SU-DHL-6 (cell line): Measurements from ENCODE around the gene CPEB3.

Experiments
- H2AFZ ChIP-seq: fragments of 200-600 bp; sonication (generic); 2 replicates; pipeline ENCODE4 v1.6.1; 2014; ENCODE audit warnings: low read depth, mild to moderate bottlenecking, moderate library complexity, mixed read lengths, antibody characterized with exemption, low read length; ENCODE audit not compliant: severe bottlenecking
- H3F3A ChIP-seq: fragments of 200-600 bp; shearing (Covaris generic); 2 replicates; pipeline ENCODE4 v1.6.0; 2016; ENCODE audit warnings: antibody characterized with exemption, mild to moderate bottlenecking; ENCODE audit not compliant: insufficient read depth
- H3K27ac ChIP-seq: fragments of 200-600 bp; sonication (generic); 2 replicates; pipeline ENCODE4 v1.5.1; 2016; ENCODE audit warnings: low read depth, mild to moderate bottlenecking, low read length, moderate library complexity, mixed read lengths
- H3K27me3 ChIP-seq: fragments of 200-600 bp; sonication (generic), shearing (Covaris generic); 2 replicates; pipeline ENCODE4 v1.6.0; 2014; ENCODE audit warnings: mild to moderate bottlenecking, low read length
- H3K36me3 ChIP-seq: fragments of 200-600 bp; sonication (generic); 2 replicates; pipeline ENCODE4 v1.6.1; 2014; ENCODE audit warnings: mild to moderate bottlenecking, low read length, mixed read lengths
- H3K4me2 ChIP-seq: fragments of 300-600, 200-600 bp; shearing (Covaris generic), sonication (generic); 2 replicates; pipeline ENCODE4 v1.6.0; 2014; ENCODE audit warnings: low read length, low read depth, mild to moderate bottlenecking; ENCODE audit not compliant: poor library complexity, severe bottlenecking
- H3K4me3 ChIP-seq: fragments of 200-600 bp; sonication (generic); 2 replicates; pipeline ENCODE4 v1.5.1; 2014; ENCODE audit warnings: antibody characterized with exemption, low read length, mild to moderate bottlenecking, mixed read lengths; ENCODE audit not compliant: insufficient read depth, poor library complexity, severe bottlenecking
- H3K79me2 ChIP-seq: fragments of 200-600 bp; sonication (generic); 2 replicates; pipeline ENCODE4 v1.6.1; 2014; ENCODE audit warnings: mild to moderate bottlenecking, low read length, moderate library complexity; ENCODE audit not compliant: insufficient read depth
- H3K9ac ChIP-seq: fragments of 200-600 bp; sonication (generic); 2 replicates; pipeline ENCODE4 v1.7.0; 2014; ENCODE audit warnings: mild to moderate bottlenecking, low read length
- H3K9me2 ChIP-seq: fragments of 200-600 bp; sonication (generic); replicated peaks from 2 replicates; pipeline ENCODE4 v1.6.1; 2014; ENCODE audit warnings: low read length; ENCODE audit not compliant: insufficient read depth
- H3K9me3 ChIP-seq: fragments of 200-600 bp; sonication (generic); 2 replicates; pipeline ENCODE4 v1.6.1; 2014; ENCODE audit warnings: low read length, mixed read lengths; ENCODE audit not compliant: insufficient read depth
- H4K20me1 ChIP-seq: fragments of 200-600 bp; sonication (generic); 2 replicates; pipeline ENCODE4 v1.6.1; 2014; ENCODE audit warnings: low read depth, mild to moderate bottlenecking, antibody characterized with exemption, low read length, moderate library complexity, mixed read lengths
- CTCF ChIP-seq: fragments of 200-600 bp; sonication (generic); IDR thresholded peaks from one replicate; pipeline ENCODE4 v1.5.1; 2017; ENCODE audit warnings: antibody characterized with exemption, mild to moderate bottlenecking, low read length, moderate library complexity; ENCODE audit not compliant: insufficient read depth, poor library complexity, severe bottlenecking
- EZH2phosphoT487 ChIP-seq: fragments of 200-600 bp; sonication (generic), shearing (Covaris generic); conservative IDR thresholded peaks from 2 replicates; pipeline ENCODE4 v1.6.1; 2018; ENCODE audit warnings: mild to moderate bottlenecking, antibody characterized with exemption, low read length, moderate library complexity, mixed read lengths

The CPEB3 gene

GRCh38 chr10:92011560-92012214, 279.2 kb downstream of the CPEB3 start:
- TF ChIP-seq EZH2phosphoT487 (no peak), CTCF (no peak)
- H3K27me3 ChIP-seq, result no peaks in the 10 kb centered on the region
- no peak overlapping the region for H3K27ac ChIP-seq
- H3K79me2 ChIP-seq, result no peaks in the 10 kb centered on the region
- no peaks in the 10 kb centered on the region for H3K9me3 ChIP-seq
- no peaks in the 10 kb centered on the region for H3K9me2 ChIP-seq
- H4K20me1 ChIP-seq, result no peaks in the 10 kb centered on the region
- H2AFZ ChIP-seq, result no peak overlapping the region
- no peak overlapping the region for H3K4me2 ChIP-seq
- H3F3A ChIP-seq, result peaks cover 5% of the 10 kb centered on the region
- H3K4me3 ChIP-seq, result no peak overlapping the region
- H3K9ac ChIP-seq, result no peak overlapping the region
- peaks cover 24% of the 10 kb centered on the region for H3K36me3 ChIP-seq

GRCh38 chr10:92010047-92010735, 280.7 kb downstream of the CPEB3 start:
- H4K20me1 ChIP-seq, result no peaks in the 10 kb centered on the region
- no peaks in the 10 kb centered on the region for H3K9me2 ChIP-seq
- no peak overlapping the region for H2AFZ ChIP-seq
- TF ChIP-seq EZH2phosphoT487 (no peak), CTCF (no peak)
- no peaks in the 10 kb centered on the region; the same call in 1 of the 2 replicates for H3F3A ChIP-seq
- no peak overlapping the region for H3K9ac ChIP-seq
- H3K36me3 ChIP-seq, result peaks cover 19% of the 10 kb centered on the region
- no peak overlapping the region for H3K4me3 ChIP-seq
- H3K27ac ChIP-seq, result no peak overlapping the region
- no peaks in the 10 kb centered on the region for H3K79me2 ChIP-seq
- no peak overlapping the region for H3K4me2 ChIP-seq
- H3K27me3 ChIP-seq, result no peaks in the 10 kb centered on the region
- H3K9me3 ChIP-seq, result no peaks in the 10 kb centered on the region

GRCh38 chr10:92009445-92009844, 281.4 kb downstream of the CPEB3 start:
- no peak overlapping the region for H3K4me3 ChIP-seq
- H3K9me3 ChIP-seq, result no peaks in the 10 kb centered on the region
- no peak overlapping the region for H3K9ac ChIP-seq
- no peaks in the 10 kb centered on the region for H4K20me1 ChIP-seq
- no peak for TF ChIP-seq CTCF
- TF ChIP-seq EZH2phosphoT487, result no peak
- no peak overlapping the region for H2AFZ ChIP-seq
- no peaks in the 10 kb centered on the region for H3K27me3 ChIP-seq
- no peaks in the 10 kb centered on the region for H3K79me2 ChIP-seq
- H3K4me2 ChIP-seq, result no peak overlapping the region
- H3K36me3 ChIP-seq, result peaks cover 21% of the 10 kb centered on the region
- H3F3A ChIP-seq, result no peaks in the 10 kb centered on the region; the same call in 1 of the 2 replicates
- H3K9me2 ChIP-seq, result no peaks in the 10 kb centered on the region
- H3K27ac ChIP-seq, result no peak overlapping the region
